ENCODE data around the gene LRRC18. TPM values are rescaled to one million over a fixed set of nuclear protein-coding genes. Genes with fewer than 3 reads are reported as not detected.

LRRC18 gene
- total RNA-seq, 1 experiment from 2014 or later = not detected

DNA sequence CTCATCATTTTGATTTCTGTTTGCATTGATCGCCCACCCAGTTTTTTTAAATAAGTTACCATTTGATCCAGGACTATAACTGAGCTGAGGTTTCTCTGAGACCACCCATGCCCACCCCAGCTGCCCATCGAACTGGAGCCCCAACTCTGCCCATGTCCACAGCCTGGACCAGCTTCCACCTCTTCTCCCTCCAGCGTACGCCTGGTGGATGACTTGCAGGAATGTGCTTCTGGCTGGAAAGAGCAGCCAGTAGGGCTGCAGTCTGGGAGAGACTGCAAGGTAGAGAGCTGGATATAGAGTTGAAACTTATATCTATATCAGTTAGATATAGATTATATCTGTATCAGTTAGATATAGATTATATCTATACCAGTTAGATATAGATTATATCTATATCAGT, 25.8 kb upstream of the LRRC18 start:
- DNase-seq (ENCODE audit: low read depth, low spot score) = no peak
- H3K36me3 ChIP-seq (ENCODE audit: control insufficient read depth in 1 of 2, insufficient read depth in 2 of 2, low read length in 2 of 2) = no peaks in the 10 kb centered on the region
- peaks cover 48% of the 10 kb centered on the region for H3K27me3 ChIP-seq (ENCODE audit: insufficient read depth, low read length)
- no peak overlapping the region for H2AFZ ChIP-seq (ENCODE audit: low read depth, low read length, poor library complexity, severe bottlenecking)
- H4K20me1 ChIP-seq (ENCODE audit: insufficient read depth) = no peaks in the 10 kb centered on the region
- no peaks in the 10 kb centered on the region for H3K9me3 ChIP-seq (ENCODE audit: control insufficient read depth in 1 of 2, insufficient read depth in 1 of 2, low read depth in 1 of 2, low read length in 2 of 2)
- H3K27ac ChIP-seq (ENCODE audit: low read depth, low read length) = no peak overlapping the region
- H3K4me2 ChIP-seq (ENCODE audit: low read length) = no peak overlapping the region
- no peaks in the 10 kb centered on the region for H3K79me2 ChIP-seq (ENCODE audit: insufficient read depth, low read length)
- H3K9ac ChIP-seq (ENCODE audit: low read length) = no peak overlapping the region
- TF ChIP-seq ATF3 (IDR thresholded peaks at IDR 0.05) = no peak
- TF ChIP-seq POLR2A (IDR thresholded peaks at IDR 0.05; ENCODE audit: borderline replicate concordance, extremely low read depth, insufficient read depth, insufficient read length) = no peak
- no peak for TF ChIP-seq SRF (IDR thresholded peaks at IDR 0.05; ENCODE audit: low read depth)
- no peak for TF ChIP-seq SP1 (IDR thresholded peaks at IDR 0.05; ENCODE audit: low read depth)
- TF ChIP-seq JUND (IDR thresholded peaks at IDR 0.05) = no peak
- no peak for TF ChIP-seq POLR2AphosphoS5 (IDR thresholded peaks at IDR 0.05; ENCODE audit: low read depth, low read length)
- TF ChIP-seq TCF7L2 (IDR thresholded peaks at IDR 0.05; ENCODE audit: borderline replicate concordance, extremely low read depth, insufficient read depth, insufficient read length) = no peak
- TF ChIP-seq, protein P1, sequence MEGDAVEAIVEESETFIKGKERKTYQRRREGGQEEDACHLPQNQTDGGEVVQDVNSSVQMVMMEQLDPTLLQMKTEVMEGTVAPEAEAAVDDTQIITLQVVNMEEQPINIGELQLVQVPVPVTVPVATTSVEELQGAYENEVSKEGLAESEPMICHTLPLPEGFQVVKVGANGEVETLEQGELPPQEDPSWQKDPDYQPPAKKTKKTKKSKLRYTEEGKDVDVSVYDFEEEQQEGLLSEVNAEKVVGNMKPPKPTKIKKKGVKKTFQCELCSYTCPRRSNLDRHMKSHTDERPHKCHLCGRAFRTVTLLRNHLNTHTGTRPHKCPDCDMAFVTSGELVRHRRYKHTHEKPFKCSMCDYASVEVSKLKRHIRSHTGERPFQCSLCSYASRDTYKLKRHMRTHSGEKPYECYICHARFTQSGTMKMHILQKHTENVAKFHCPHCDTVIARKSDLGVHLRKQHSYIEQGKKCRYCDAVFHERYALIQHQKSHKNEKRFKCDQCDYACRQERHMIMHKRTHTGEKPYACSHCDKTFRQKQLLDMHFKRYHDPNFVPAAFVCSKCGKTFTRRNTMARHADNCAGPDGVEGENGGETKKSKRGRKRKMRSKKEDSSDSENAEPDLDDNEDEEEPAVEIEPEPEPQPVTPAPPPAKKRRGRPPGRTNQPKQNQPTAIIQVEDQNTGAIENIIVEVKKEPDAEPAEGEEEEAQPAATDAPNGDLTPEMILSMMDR (IDR thresholded peaks at IDR 0.05 in 2 of 3, conservative IDR thresholded peaks at IDR 0.05 in 1 of 3; ENCODE audit: borderline replicate concordance in 1 of 3, insufficient read depth in 1 of 3, low read depth in 2 of 3, low read length in 2 of 3) = no peak
- no peak for TF ChIP-seq ZFX (IDR thresholded peaks at IDR 0.05)
- TF ChIP-seq ZNF274 (IDR thresholded peaks at IDR 0.05; ENCODE audit: low read depth, low read length) = no peak
- TF ChIP-seq ZBTB33 (IDR thresholded peaks at IDR 0.05; ENCODE audit: extremely low read depth, insufficient replicate concordance, low read length) = no peak
- TF ChIP-seq ELF1 (IDR thresholded peaks at IDR 0.05; ENCODE audit: borderline replicate concordance, low read depth) = no peak
- TF ChIP-seq EZH2 (IDR thresholded peaks at IDR 0.05) = no peak
- POLR2A ChIA-PET = no interaction called here
- no peaks in the 10 kb centered on the region for H3K4me1 ChIP-seq (ENCODE audit: control insufficient read depth in 1 of 2, insufficient read depth in 2 of 2, low read length in 2 of 2)
- intact Hi-C loops (cut with micrococcal nuclease) = no loop called here
- no peak for ATAC-seq
- no peak overlapping the region for H3K4me3 ChIP-seq (replicated peaks in 1 of 2; ENCODE audit: low read depth in 1 of 2, low read length in 2 of 2)
- no TSS peak for BruUV-seq (replicated peaks)
- RAD21 ChIA-PET (ENCODE audit: low non-redundant PET in 1 of 2, low total read pairs in 2 of 2, uncharacterized antibody in 2 of 2, unreplicated experiment in 2 of 2) = interaction anchor here in 1 of 2 experiments (0.5 kb wide), 1 partner anchor 228 kb away, joined by 3 read pairs; no protein-coding TSS in a partner anchor
- CTCF ChIA-PET = no interaction called here
- no peaks in the 10 kb centered on the region for H3K9me2 ChIP-seq (ENCODE audit: insufficient read depth)

Measured in HCT116 (cell line).